OCI-M1 (cell line): ENCODE measurements around the gene ZNF813.
"Not testable (repeated sequence)": the region's sequence is repeated elsewhere in the genome, so short reads cannot be mapped to it uniquely, and the experiment has no call there.

Experiments used
- DNase-seq: peaks from one replicate; lab custom pipeline; 2025; lab: John Stamatoyannopoulos, UW

The ZNF813 gene

DNA sequence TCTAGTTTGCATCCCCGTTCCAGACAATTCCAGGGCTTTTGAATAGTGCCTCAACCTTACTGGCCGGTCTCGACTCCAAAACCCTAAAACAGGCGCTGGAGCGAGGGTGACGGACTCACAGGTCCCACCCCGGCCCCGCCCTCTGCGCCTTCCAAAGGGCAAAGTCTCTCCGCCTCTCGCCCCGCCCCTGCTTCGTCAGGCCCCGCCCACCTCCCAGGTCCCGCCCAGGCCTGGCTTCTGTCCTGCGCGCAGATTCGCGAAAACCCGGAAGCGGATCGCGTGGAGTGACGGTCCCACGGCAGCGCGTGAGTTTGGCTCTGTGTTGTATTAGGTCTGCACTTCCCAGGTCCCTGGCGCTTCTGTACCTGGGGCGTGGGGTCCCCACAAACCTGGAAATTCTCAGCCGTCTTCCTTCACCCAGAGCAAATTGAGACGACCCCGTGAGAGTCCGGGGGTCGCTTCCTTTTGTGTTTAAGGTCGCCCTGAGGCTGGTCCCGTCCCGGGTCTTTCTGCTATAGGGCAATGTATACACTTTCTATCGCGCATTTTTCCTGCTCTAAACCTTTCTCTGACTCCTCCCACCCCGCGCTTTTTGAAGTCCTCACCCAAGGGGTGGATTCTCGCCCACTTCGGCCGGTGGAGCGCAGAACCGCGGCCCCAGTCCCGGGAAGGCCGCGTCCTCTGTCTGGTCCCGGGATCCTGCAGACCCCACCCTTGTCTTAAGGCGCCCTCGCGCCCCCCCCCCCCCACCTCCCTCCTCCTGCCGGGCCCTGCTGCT, at the start of gene ZNF813:
ZNF813 (plus strand) TSS at position 249 of the 778 bp plus-strand sequence. CDS start 16,090 bp downstream, outside the sequence.
- peak; percentile 96 for DNase-seq

DNA sequence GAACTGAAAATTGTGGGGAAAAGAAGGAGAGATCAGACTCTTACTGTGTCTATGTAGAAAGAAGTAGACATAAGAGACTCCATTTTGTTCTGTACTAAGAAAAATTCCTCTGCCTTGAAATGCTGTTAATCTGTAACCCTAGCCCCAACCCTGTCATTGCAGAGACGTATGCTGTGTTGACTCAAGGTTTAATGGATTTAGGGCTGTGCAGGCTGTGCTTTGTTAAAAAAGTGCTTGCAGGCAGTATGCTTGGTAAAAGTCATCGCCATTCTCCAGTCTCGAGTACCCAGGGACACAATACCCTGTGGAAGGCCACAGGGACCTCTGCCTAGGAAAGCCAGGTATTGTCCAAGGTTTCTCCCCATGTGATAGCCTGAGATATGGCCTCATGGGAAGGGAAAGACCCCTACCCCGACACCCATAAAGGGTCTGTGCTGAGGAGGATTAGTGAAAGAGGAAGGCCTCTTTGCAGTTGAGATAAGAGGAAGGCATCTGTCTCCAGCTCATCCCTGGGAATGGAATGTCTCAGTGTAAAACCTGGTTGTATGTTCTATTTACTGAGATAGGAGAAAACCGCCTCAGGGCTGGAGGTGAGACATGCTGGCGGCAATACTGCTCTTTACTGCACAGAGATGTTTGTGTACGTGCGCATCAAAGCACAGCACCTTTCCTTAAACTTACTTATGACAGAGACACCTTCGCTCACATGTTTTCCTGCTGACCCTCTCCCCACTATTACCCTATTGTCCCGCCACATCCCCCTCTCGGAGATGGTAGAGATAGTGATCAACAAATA, 46.8 kb upstream of the ZNF813 start:
- DNase-seq = not testable (repeated sequence)

DNA sequence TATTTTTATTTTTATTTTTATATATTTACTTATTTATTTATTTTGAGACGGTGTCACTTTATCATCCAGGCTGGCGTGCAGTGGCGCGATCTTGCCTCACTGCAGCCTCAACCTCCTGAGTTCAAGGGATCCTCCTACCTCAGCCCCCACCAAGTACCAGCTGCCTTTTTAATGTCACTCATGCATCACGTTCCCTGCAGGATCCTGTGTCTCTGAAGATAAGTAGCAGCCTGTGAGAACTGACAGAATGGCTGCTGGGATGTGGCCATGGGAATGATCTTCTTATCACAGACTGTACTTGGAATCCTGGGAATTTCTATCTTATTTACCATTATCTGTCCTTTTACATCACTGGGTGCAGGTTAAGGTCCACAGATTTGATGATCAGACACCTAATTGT, 45.0 kb upstream of the ZNF813 start:
- DNase-seq = no peak

DNA sequence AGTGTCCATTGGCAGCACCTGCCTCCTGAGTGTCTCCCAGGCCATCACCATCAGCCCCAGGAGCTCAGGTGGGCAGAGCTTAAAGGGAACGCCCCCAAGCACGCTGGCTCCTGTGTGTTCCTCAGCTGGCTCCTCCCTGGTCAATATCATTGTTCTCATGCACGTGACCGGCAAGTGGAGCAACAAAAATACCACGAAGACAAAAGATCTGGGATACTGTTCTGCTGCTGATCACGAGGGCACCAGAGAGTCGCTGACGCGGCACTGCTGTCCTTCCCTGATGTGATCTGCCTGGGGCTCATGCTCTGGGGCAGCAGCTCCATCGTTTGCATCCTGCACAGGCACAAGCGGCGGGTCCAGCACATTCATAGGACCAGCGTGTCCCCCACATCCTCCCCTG, 44.5 kb upstream of the ZNF813 start:
- DNase-seq = not testable (repeated sequence)

- DNase-seq = peak; percentile 8
Observed at GRCh38 chr19:53423680-53424079, 43.9 kb upstream of the ZNF813 start.

DNA sequence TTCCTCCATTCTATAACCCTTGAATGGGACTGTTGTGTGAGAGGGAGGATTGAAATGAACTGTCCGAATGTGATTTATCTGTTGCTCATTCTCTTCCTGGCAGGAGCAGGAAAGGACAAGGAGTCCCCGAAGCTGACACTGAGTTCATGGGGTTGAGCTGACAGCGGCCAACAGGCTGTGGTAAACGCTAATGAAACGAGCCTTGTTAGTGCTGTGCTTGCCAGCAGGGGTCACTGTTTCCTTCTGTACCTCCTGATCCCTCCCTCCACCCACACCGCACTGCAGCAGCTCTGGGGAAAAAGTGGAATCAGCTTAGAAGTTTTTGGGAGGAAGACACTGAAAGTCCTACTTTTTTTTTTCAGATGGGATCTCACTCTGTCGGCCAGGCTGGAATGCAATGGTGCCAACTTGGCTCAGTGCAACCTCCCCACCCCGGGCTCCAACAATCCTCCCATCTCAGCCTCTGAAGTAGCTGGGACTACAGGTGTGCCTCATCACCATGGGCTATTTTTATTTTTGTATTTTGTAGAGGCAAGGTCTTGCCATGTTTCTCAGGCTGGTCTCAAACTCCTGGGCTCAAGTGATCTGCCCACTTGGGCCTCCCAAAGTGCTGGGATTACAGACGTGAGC, 42.5 kb upstream of the ZNF813 start:
- DNase-seq = peak; percentile 86

DNA sequence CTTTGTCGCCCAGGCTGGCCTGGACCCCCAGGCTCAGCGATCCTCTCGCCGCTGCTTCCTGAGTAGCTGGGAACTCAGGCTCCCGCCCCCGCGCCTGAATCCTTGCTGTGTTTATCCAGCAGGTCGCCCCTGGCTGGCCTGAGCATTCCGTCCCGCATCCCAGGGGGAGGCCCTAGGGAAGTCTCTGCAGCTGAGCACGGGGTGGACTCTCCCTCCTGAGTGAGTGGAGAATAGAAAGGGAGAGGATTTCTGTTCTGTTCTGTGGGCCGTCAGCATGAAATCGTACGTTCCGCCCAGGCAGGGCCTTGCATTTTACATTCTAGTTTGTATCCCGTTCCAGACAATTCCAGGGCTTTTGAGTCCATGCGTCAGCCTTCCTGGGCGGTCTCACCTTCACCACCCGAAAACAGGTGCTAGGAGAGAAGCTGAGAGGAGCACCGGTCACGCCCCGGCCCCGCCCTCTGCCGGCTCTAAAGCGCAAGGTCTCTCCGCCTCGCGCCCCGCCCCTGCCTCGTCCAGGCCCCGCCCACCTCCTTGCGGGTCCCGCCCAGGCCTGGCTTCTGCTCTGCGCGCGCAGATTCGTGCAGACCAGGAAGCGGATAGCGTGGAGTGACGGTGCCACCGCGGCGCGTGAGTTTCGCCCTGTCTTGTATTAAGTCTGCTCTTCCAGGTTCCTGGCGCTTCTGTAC, 36.0 kb upstream of the ZNF813 start, which contains the start of gene ZNF761:
ZNF761 (plus strand) TSS at position 586 of the 689 bp plus-strand sequence. CDS start 15,285 bp downstream, outside the sequence.
- DNase-seq = peak; percentile 97

DNA sequence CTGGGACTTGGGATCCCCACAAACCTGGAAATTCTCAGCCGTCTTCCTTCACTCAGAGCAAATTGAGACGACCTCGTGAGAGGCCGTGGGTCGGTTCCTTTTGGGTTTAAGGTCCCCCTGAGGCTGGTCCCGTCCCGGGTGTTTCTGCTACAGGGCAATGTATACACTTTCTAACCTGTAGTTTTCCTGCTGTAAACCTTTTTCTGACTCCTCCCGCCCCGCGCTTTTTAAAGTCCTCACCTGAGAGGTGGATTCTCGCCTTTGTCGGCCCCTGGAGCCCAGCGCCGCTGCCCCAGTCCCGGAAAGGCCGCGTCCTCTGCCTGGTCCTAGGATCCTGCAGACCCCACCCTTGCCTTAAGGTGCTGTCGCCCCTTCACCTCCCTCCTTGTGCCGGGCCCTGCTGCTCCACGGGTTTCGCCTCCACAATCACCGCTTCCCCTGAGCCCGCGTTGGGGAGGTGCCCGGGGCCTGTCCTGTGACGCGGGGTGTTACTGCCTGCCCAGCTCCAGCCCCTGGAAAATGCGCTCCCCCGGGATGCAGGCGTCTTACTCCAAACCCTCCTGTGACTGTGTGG, 35.4 kb upstream of the ZNF813 start:
- peak; percentile 56 for DNase-seq

- not testable (repeated sequence) for DNase-seq
Observed at GRCh38 chr19:53443809-53444208, 23.7 kb upstream of the ZNF813 start.

DNA sequence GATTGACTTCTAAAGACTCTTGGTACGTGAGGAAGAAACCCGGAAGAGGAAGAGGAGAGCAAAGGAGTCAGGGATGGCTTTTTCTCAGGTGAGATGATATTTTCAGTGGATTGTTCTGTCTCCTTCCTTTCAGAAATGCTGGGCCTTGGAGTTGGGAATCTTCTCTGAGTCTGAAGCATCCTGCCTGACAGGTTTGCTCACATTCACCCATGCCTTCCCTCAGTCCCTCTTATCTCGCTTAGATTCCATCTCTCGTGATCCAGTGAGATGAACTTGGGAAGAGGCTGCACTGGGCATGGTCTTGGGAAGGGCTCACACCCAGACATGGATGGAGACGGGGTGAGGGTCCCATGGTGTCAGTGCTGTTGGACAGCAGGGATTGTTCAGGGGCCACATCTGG, 20.3 kb upstream of the ZNF813 start:
- DNase-seq = not testable (repeated sequence)

DNA sequence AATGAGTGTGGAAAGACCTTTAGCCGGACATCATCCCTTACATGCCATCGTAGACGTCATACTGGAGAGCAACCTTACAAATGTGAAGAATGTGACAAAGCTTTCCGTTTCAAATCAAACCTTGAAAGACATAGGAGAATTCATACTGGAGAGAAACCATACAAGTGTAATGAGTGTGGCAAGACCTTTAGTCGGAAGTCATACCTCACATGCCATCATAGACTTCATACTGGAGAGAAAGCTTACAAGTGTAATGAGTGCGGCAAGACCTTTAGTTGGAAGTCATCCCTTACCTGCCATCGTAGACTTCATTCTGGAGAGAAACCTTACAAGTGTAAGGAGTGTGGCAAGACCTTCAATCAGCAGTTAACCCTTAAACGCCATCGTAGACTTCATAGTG, 11.7 kb upstream of the ZNF813 start:
- no peak for DNase-seq

GRCh38 chr19:53460131-53460721, 7.3 kb upstream of the ZNF813 start:
- DNase-seq = not testable (repeated sequence)

DNA sequence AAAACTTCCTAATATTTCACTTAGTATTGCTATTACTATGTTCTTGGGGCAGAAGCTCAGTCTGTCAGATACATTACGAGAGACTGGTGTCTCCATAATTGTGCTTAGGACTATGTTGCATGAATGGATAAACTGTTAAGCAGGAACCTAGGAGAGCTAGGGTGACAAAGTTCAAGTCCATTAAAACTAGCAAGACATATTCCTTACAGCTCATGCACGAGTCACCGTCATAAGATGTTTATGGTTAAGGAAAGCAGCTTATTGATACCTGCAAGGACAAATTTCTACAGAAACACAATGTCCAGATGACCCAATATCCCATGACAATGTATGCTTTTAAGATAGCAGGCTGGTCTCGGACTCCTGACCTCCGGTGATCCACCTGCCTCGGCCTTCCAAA, 5.7 kb upstream of the ZNF813 start:
- DNase-seq = no peak

GRCh38 chr19:53462861-53463260, 4.7 kb upstream of the ZNF813 start:
- no peak for DNase-seq

DNA sequence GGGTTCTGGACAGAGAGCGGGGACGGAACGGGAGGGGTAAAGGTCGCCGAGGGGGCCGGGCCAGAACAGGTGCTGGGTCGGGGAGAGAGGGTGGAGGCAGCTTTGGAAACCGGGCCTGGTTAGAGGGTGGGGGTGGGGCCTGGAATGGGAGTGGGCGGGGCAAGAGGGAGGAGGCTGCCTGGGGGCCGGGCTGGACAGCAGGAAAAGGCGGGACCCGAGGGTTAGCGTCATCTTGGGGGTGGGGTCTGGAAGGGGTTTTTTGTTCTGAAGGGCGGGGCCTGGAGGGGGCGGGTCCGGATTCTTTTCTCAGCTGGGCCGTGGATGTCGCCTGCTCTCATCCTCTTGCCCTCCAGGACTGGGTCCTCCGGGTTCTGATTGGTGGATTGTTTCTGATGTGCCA, 4.3 kb upstream of the ZNF813 start:
- no peak for DNase-seq

- no peak for DNase-seq
Observed at GRCh38 chr19:53466726-53467484, 628 bp upstream of the ZNF813 start.

GRCh38 chr19:53468628-53469027, 1.1 kb downstream of the ZNF813 start:
- DNase-seq = peak; percentile 74

- DNase-seq = no peak
Observed at GRCh38 chr19:53471916-53472315, 4.4 kb downstream of the ZNF813 start.

- not testable (repeated sequence) for DNase-seq
Observed at GRCh38 chr19:53474832-53475231, 7.3 kb downstream of the ZNF813 start.

DNA sequence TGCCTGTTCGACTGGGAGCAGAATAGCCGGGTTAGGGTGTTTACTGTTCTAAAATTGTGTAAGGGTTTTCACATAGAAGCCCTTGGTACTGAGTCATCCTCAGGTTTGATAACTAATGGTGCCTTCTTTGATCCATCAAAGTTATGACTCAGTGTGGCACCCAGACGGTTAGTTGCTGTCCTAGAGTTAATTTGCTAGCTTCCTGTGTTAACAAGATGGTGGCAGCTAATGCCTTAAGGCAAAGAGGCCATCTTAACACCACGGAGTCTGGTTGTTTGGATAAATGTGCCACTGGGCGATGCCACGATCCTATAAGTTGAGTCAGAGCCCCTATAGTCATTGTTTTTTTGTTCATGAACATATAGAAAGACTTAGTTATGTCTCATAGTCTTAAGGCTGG, 7.9 kb downstream of the ZNF813 start:
- DNase-seq = not testable (repeated sequence)
